Measurements from ENCODE around the gene FGB.

- TF ChIP-seq CTCF (IDR thresholded peaks at IDR 0.05) (no peak), EP300 (IDR thresholded peaks at IDR 0.05) (no peak)
These were observed 53.5 kb downstream of the FGB start for GRCh38 chr4:154616287-154616686.

Data from esophagus muscularis mucosa (tissue), 3 donors.